ENCODE results near the gene SRBD1.

DNA sequence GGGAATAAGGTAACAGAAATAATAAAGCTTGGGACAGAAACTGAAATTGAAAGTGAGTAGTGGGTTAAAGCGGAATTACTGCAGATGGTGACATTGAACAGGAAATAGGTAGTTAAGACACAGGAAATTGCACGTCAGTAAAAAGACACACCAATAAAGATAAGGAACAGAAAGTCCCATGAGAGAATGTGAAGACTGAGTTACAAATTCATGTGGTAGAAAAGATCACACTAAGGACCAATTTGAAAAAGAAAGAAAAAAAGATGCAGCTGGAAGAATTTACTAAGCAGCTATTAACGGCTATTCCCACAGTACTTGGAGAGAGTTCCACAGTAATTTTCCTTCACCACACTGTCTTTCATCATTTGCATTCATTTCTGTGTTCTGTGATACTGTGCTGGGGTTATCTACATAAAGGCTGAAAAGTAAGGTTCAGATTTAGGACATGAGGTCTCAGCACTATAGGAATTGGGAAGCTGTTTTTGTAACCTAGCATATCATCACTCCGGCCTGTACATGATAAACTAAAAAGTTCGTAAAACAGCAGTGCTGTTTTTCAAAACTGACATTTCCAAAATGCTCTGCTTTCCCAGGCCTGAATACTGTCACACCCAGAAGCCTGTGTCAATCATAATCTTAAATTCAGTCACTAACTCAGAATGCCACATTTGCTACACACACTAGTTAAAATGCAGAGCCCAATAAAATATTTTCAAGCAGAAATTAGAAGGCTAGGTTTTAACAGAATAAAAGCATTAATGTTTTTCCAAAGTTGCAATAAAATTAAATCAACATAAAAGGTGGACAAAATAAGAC, 42.9 kb downstream of the SRBD1 start:
- TF ChIP-seq CTCF (IDR thresholded peaks at IDR 0.05) = no peak
- TF ChIP-seq POLR2A (IDR thresholded peaks at IDR 0.05) = no peak

Measured in lower leg skin (tissue), 3 donors.